Measurements from ENCODE around the gene RAG2. TPM values are rescaled to one million over a fixed set of nuclear protein-coding genes. Genes with fewer than 3 reads are reported as not detected.

Gene RAG2
- total RNA-seq, 1 donor from 2014 or later: not detected

GRCh38 chr11:36550385-36551115 lies 47.5 kb downstream of the RAG2 start:
- no peak overlapping the region for H3K27ac ChIP-seq (replicated peaks)
- no peaks in the 10 kb centered on the region for H3K4me1 ChIP-seq
- no peak for DNase-seq
- no peaks in the 10 kb centered on the region for H3K27me3 ChIP-seq (ENCODE audit: low read depth)
- H3K36me3 ChIP-seq: no peaks in the 10 kb centered on the region
- intact Hi-C loops (cut with micrococcal nuclease): no loop called here
- H3K4me3 ChIP-seq: no peak overlapping the region
- TF ChIP-seq CTCF (IDR thresholded peaks at IDR 0.05; ENCODE audit: borderline replicate concordance): no peak
- no peaks in the 10 kb centered on the region for H3K9me3 ChIP-seq (replicated peaks)

Other genes with a start within 250 kb of the RAG2 start
- gene TRAF6, start 88.0 kb downstream of the RAG2 start, total RNA-seq: 12.9 TPM
- gene RAG1, start 30.2 kb downstream of the RAG2 start, total RNA-seq: 1.6 TPM
- 50.1 TPM for gene IFTAP, start 3.7 kb downstream of the RAG2 start, total RNA-seq